ENCODE results near the gene MEIOC.
A peak's percentile ranks its signal among the peaks of the same experiment; 100 is the strongest.

Gene MEIOC

DNA sequence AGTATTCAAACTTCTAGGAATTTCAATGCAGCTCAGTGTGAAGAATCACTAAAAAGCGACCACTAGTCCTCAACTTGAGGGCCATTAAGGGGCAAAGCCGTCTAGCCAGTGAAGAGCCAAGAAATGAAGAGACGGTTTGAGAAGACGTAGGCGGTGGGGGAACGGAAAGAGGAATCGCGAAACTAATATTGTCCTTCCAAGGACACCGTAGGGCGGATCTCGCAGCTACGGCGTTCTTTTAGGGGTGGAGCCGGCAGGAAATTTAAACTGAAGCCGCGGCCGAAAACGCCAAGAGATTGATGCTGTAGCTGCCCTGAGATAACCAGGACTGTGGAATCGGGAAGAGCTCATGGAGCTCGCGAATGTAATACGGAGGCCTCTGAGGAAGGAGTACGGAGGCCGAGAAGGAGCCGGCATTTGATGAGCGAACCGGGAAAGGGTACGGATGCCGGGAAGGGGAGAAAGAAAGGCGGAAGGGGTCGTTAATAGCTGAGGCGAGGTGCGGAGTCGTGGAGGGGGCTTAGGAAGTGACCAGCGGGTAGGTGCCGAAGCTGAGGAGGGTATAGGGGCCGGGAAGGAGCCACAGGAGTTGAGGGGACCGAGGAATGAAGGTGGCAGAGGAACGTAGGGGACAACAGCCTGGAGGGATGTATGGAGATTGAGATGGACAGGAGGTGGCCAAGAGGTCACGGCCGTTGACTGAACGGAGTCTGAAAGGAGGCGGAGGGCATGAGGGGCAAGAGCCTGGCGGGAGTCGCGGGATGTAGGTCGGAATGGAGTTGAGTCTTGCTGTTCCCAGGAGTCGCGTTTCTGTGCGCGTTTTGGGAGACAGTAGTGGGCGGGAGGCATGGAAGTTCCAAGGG is 52.4 kb downstream of the MEIOC start, which contains the start of gene DBF4B:
TSS of gene DBF4B (plus strand) at position 265 of the 863 bp plus-strand sequence. CDS start at position 421, 156 bp downstream.
- Histone ChIP-seq H3K4me1 (peaks cover 20 to 27% (median 25%) of the 10 kb centered on the region in 10 experiments), H3K27ac (peak within 1 kb of the TSS; percentile 54 to 91 (median 83)), H3K4me2 (peak within 1 kb of the TSS; percentile 85 to 98 (median 95)), H3K4me3 (peak within 1 kb of the TSS; percentile 79 to 96 (median 86)), H3K27me3 (no peaks in the 10 kb centered on the region), H3K9me3 (replicated peaks in 1 of 11) (no peaks in the 10 kb centered on the region), H4K20me1 (no peaks in the 10 kb centered on the region; a peak in 2 of 22 replicates), H3K9ac (peak within 1 kb of the TSS; percentile 81 to 92 (median 87)), H3K36me3 (peaks cover 0 to 31% (median 16%) of the 10 kb centered on the region in 11 experiments; a peak in 18 of 22 replicates)
- TF ChIP-seq Cebpa-rat (IDR thresholded peaks at IDR 0.05), result no peak

GRCh38 chr17:44719444-44719843 is 63.2 kb downstream of the MEIOC start:
- no peak overlapping the region for H3K9ac ChIP-seq
- no peaks in the 10 kb centered on the region; a peak in 2 of 22 replicates for H4K20me1 ChIP-seq
- H3K4me3 ChIP-seq, result no peak overlapping the region
- no peak for TF ChIP-seq Cebpa-rat (IDR thresholded peaks at IDR 0.05)
- no peak overlapping the region for H3K27ac ChIP-seq
- peaks cover 37 to 99% (median 86%) of the 10 kb centered on the region in 11 experiments for H3K36me3 ChIP-seq
- H3K9me3 ChIP-seq (replicated peaks in 1 of 11), result peaks cover 0 to 6% (median 0%) of the 10 kb centered on the region in 11 experiments; a peak in 1 of 22 replicates
- no peaks in the 10 kb centered on the region for H3K27me3 ChIP-seq
- H3K4me1 ChIP-seq, result no peaks in the 10 kb centered on the region
- H3K4me2 ChIP-seq, result no peak overlapping the region

GRCh38 chr17:44722254-44722653 is 66.0 kb downstream of the MEIOC start:
- Histone ChIP-seq H3K27me3 (no peaks in the 10 kb centered on the region), H4K20me1 (no peaks in the 10 kb centered on the region; a peak in 1 of 22 replicates), H3K9me3 (replicated peaks in 1 of 11) (peaks cover 0 to 6% (median 0%) of the 10 kb centered on the region in 11 experiments; a peak in 1 of 22 replicates), H3K4me1 (no peaks in the 10 kb centered on the region), H3K36me3 (peaks cover 45 to 100% (median 97%) of the 10 kb centered on the region in 11 experiments), H3K9ac (no peak overlapping the region), H3K27ac (no peak overlapping the region), H3K4me2 (no peak overlapping the region), H3K4me3 (no peak overlapping the region)
- no peak for TF ChIP-seq Cebpa-rat (IDR thresholded peaks at IDR 0.05)
